ENCODE measurements around the gene R3HDM4. TPM values are rescaled to one million over a fixed set of nuclear protein-coding genes. Genes with fewer than 3 reads are reported as not detected.

R3HDM4 gene
- 16.9 and 22.7 TPM in 2 replicates for polyA plus RNA-seq (2011; rRNA removed)
- polyA plus RNA-seq (2012; cell fraction: cytosol; rRNA removed), result 23.1 and 33.7 TPM in 2 replicates
- 51.5 and 54.5 TPM in 2 replicates for polyA plus RNA-seq (2012; cell fraction: nucleus; rRNA removed)
- 18.8 to 24.8 TPM (median 20.7 TPM) in 3 replicates for polyA plus RNA-seq (2017; fragmentation: RNase III; extraction: RNeasy Plus Mini Kit Qiagen cat#74134 plus additional on column Dnase treatment)
- polyA minus RNA-seq (2011; rRNA and poly(A)+ RNA removed), result 15.0 and 15.1 TPM in 2 replicates

DNA sequence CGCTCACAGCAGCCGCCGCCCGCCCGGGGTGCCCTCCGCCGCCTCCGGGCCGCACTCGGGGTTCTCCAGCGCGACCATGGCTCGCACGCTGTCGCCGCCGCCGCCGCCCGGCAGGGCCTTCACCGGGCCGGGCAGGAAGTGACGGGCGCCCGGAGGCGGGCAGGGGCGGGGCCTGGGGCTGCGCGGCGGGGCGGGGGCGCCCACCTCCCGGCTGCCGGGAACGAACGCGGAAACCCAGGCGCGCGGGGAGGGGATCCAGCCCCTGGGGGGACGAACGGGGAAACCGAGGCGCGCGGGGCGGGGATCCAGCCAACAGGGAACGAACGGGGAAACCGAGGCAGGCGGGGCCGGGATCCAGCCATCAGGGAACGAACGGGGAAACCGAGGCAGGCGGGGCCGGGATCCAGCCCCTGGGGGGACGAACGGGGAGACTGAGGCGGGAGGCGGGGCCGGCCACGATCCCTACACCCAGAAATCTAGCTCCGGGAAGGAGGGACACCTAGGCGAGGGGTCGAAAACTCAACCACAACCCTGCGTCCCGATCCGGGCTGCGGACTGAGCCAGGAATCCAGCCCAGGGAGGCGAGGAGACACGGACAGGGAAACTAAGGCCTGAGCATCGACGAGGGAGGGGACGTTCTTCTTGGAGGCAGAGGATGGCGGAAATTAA is at the start of gene R3HDM4:
R3HDM4 (minus strand) TSS at position 140 of the 669 bp plus-strand sequence; CDS start at position 78, 62 bp downstream.
- peak; percentile 54 to 61 for DNase-seq (ENCODE audit: low read depth in 1 of 2, low spot score in 1 of 2)
- POLR2A ChIA-PET, result no interaction called here
- no peak for FAIRE-seq
- Histone ChIP-seq H3K27ac (peak within 1 kb of the TSS; percentile 98 to 100), H3K4me3 (peak within 1 kb of the TSS; percentile 70), H3K9me3 (no peaks in the 10 kb centered on the region), H3K4me2 (peak within 1 kb of the TSS; percentile 78), H3K4me1 (peaks cover 26% of the 10 kb centered on the region)
- TF ChIP-seq POLR2A (IDR thresholded peaks at IDR 0.05; ENCODE audit: low read length) (peak; percentile 38; the same call in 1 of the 2 replicates), JUN (IDR thresholded peaks at IDR 0.05) (peak; percentile 30 to 81; a peak in 3 of 5 replicates), CEBPB (IDR thresholded peaks at IDR 0.05) (no peak), FOXS1 (CRISPR knock-in tag; IDR thresholded peaks at IDR 0.05) (no peak), RNF2 (IDR thresholded peaks at IDR 0.05; ENCODE audit: borderline replicate concordance, low read depth) (no peak), PHF8 (IDR thresholded peaks at IDR 0.05; ENCODE audit: borderline replicate concordance, low read depth) (no peak; the same call in 1 of the 2 replicates), HOXB5 (CRISPR knock-in tag; IDR thresholded peaks at IDR 0.05) (no peak), FOSB (CRISPR knock-in tag; IDR thresholded peaks at IDR 0.05) (no peak), MYC (IDR thresholded peaks at IDR 0.05; ENCODE audit: borderline replicate concordance, low read length) (no peak)
- TF ChIP-seq, protein P1, sequence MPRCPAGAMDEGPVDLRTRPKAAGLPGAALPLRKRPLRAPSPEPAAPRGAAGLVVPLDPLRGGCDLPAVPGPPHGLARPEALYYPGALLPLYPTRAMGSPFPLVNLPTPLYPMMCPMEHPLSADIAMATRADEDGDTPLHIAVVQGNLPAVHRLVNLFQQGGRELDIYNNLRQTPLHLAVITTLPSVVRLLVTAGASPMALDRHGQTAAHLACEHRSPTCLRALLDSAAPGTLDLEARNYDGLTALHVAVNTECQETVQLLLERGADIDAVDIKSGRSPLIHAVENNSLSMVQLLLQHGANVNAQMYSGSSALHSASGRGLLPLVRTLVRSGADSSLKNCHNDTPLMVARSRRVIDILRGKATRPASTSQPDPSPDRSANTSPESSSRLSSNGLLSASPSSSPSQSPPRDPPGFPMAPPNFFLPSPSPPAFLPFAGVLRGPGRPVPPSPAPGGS (IDR thresholded peaks at IDR 0.05), result peak; percentile 57; the same call in 1 of the 3 replicates
- peak; percentile 68 to 80 for ATAC-seq
- CTCF ChIA-PET, result no interaction called here
- 21% methylated on average over 13 of the region's 76 CpGs for WGBS (ENCODE audit: missing lambda C conversion rate)

DNA sequence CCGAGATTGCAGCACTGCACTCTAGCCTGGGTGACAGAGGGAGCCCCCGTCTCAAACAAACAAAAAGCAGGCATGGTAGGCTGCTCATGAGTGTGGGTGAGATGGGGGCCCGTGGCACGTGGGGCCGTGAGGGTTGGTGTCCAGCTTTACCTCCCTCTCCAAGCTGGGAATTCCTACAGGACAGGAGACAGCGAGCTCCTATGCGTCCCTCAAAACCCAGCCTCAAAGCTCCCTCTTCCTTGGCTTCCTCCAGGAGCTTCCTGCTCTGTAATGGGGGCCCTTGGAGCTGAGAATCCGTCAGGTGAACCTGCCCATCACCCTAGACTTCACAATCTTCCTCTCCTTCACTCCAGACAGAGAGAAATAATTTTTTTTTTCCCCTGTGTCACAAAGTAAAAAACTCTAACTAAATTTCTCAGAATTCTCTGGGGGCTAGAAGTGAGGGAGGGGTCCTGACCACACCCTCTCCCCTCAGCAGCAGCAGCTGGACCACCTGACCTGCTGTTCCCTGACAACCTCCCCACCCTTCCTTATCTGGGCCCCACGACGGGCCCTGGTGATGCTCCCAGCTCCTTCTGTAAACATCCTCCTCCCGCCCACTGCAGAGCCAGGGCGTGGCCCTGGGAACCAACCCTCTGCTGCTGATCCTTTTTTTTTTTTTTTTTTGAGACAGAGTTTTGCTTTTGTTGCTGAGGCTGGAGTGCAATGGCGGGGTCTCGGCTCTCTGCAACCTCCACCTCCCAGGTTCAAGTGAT is 49.0 kb upstream of the R3HDM4 start:
- ChIA-PET CTCF (interaction anchor here (0.8 to 1.1 kb wide), 4 partner anchors 9 to 27 kb away, joined by 3 to 4 read pairs (median 3); no protein-coding TSS in a partner anchor), POLR2A (no interaction called here)
- no peak for TF ChIP-seq RCOR1 (IDR thresholded peaks at IDR 0.05; ENCODE audit: low read depth, low read length)
- TF ChIP-seq EHMT2 (IDR thresholded peaks at IDR 0.05; ENCODE audit: low read depth), result no peak
- TF ChIP-seq RNF2 (IDR thresholded peaks at IDR 0.05; ENCODE audit: borderline replicate concordance, low read depth), result no peak
- WGBS (ENCODE audit: missing lambda C conversion rate), result 55% methylated on average over 14 of the region's 14 CpGs
- peak in 1 of 2 experiments; percentile 66 for DNase-seq (ENCODE audit: low read depth in 1 of 2, low spot score in 1 of 2)
- peak overlapping the region; percentile 44; the same call in 2 of the 3 replicates for H3K4me2 ChIP-seq
- ATAC-seq, result peak in 1 of 2 experiments; percentile 42; a peak in 2 of 6 replicates
- no peak overlapping the region for H3K4me3 ChIP-seq
- peaks cover 32% of the 10 kb centered on the region for H3K4me1 ChIP-seq
- peak overlapping the region; percentile 24 to 63; a peak in 3 of 6 replicates for H3K27ac ChIP-seq
- FAIRE-seq, result no peak
- no peaks in the 10 kb centered on the region for H3K9me3 ChIP-seq

DNA sequence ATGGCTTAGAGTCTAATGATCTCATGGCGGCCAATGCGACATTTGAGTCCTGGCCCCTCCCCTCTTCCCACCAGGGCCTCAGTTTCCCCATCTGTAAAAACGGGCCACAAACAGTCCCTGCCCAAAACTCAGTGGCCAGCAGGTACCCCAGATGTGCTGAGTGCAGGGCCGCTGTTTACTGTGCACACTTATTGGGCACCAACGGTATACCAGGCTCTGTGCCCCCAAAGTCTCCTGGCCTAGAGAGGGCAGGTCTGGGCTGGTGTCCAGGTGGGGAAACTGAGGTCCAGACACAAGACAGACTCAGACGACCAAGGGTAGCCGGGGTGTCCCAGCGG is 47.6 kb upstream of the R3HDM4 start:
- peaks cover 40% of the 10 kb centered on the region for H3K4me1 ChIP-seq
- FAIRE-seq, result no peak
- H3K9me3 ChIP-seq, result no peaks in the 10 kb centered on the region
- no peak overlapping the region for H3K4me2 ChIP-seq
- H3K27ac ChIP-seq, result no peak overlapping the region
- TF ChIP-seq, protein P2, sequence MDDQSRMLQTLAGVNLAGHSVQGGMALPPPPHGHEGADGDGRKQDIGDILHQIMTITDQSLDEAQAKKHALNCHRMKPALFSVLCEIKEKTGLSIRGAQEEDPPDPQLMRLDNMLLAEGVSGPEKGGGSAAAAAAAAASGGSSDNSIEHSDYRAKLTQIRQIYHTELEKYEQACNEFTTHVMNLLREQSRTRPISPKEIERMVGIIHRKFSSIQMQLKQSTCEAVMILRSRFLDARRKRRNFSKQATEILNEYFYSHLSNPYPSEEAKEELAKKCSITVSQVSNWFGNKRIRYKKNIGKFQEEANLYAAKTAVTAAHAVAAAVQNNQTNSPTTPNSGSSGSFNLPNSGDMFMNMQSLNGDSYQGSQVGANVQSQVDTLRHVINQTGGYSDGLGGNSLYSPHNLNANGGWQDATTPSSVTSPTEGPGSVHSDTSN (IDR thresholded peaks at IDR 0.05), result no peak
- TF ChIP-seq, protein P3, sequence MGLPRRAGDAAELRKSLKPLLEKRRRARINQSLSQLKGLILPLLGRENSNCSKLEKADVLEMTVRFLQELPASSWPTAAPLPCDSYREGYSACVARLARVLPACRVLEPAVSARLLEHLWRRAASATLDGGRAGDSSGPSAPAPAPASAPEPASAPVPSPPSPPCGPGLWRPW (IDR thresholded peaks at IDR 0.05), result no peak
- TF ChIP-seq CEBPB (IDR thresholded peaks at IDR 0.05) (no peak), TP53 (CRISPR knock-in tag; IDR thresholded peaks at IDR 0.05) (no peak), POLR2A (IDR thresholded peaks at IDR 0.05; ENCODE audit: low read length) (no peak), ZFP36 (IDR thresholded peaks at IDR 0.05; ENCODE audit: borderline replicate concordance, partially characterized antibody) (no peak), GATA3 (IDR thresholded peaks at IDR 0.05; ENCODE audit: borderline replicate concordance) (no peak)
- TF ChIP-seq, protein P4, sequence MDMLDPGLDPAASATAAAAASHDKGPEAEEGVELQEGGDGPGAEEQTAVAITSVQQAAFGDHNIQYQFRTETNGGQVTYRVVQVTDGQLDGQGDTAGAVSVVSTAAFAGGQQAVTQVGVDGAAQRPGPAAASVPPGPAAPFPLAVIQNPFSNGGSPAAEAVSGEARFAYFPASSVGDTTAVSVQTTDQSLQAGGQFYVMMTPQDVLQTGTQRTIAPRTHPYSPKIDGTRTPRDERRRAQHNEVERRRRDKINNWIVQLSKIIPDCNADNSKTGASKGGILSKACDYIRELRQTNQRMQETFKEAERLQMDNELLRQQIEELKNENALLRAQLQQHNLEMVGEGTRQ (IDR thresholded peaks at IDR 0.05), result no peak
- H3K4me3 ChIP-seq, result no peak overlapping the region
- 81% methylated on average over 3 of the region's 8 CpGs for WGBS (ENCODE audit: missing lambda C conversion rate)
- ChIA-PET POLR2A (no interaction called here), CTCF (interaction anchor here (0.6 to 1.4 kb wide), 3 partner anchors 10 to 31 kb away, joined by 3 to 5 read pairs (median 4); no protein-coding TSS in a partner anchor)
- no peak for ATAC-seq
- no peak for DNase-seq (ENCODE audit: low read depth in 1 of 2, low spot score in 1 of 2)

Data from A549 (cell line).